Measurements from ENCODE around the gene GPR39. TPM values are rescaled to one million over a fixed set of nuclear protein-coding genes. Genes with fewer than 3 reads are reported as not detected.

The GPR39 gene
- total and polyA plus RNA-seq, 2 donors (not counting 3 experiments of a cell fraction or from before 2014, with no cell fraction given) = 0.03 to 0.20 TPM

GRCh38 chr2:132496555-132496954 lies 80.0 kb downstream of the GPR39 start:
- no TSS peak for BruUV-seq (replicated peaks)
- intact Hi-C loops (cut with micrococcal nuclease) = no loop called here
- Histone ChIP-seq H3K4me1 (ENCODE audit: control insufficient read depth, extremely low read depth, insufficient read depth, low read length) (no peaks in the 10 kb centered on the region), H3K4me3 (replicated peaks in 1 of 3; ENCODE audit: insufficient read depth in 1 of 3, low read depth in 1 of 3, low read length in 3 of 3) (no peak overlapping the region), H3K4me2 (ENCODE audit: insufficient read depth, low read length) (no peak overlapping the region), H3K9ac (replicated peaks; ENCODE audit: extremely low read depth, insufficient read depth, low read length) (no peak overlapping the region), H3K27me3 (ENCODE audit: control insufficient read depth in 2 of 2, insufficient read depth in 2 of 2, low read length in 2 of 2) (no peaks in the 10 kb centered on the region), H4K20me1 (replicated peaks; ENCODE audit: control insufficient read depth, extremely low read depth, insufficient read depth, low read length) (no peaks in the 10 kb centered on the region), H3K9me3 (replicated peaks; ENCODE audit: control insufficient read depth, insufficient read depth, low read length) (peaks cover 3% of the 10 kb centered on the region), H3K79me2 (ENCODE audit: control insufficient read depth, insufficient read depth, low read length) (no peaks in the 10 kb centered on the region), H3K36me3 (ENCODE audit: control insufficient read depth in 2 of 2, extremely low read depth in 1 of 2, insufficient read depth in 2 of 2, low read length in 2 of 2) (no peaks in the 10 kb centered on the region), H3K9me1 (replicated peaks; ENCODE audit: control insufficient read depth, extremely low read depth, insufficient read depth, low read length) (no peaks in the 10 kb centered on the region), H2AFZ (ENCODE audit: low read depth, low read length) (no peak overlapping the region), H3K27ac (ENCODE audit: insufficient read depth, low read depth, low read length) (no peak overlapping the region)
- dilution Hi-C loops (cut with MboI; ENCODE audit: extremely low pct_ligation_motif_present, low sequenced_read_pairs) = no loop called here
- DNase-seq (ENCODE audit: low read depth, low spot score) (no peak), FAIRE-seq (no peak)
- ChIA-PET POLR2A (no interaction called here), CTCF (no interaction called here)
- TF ChIP-seq JUN (IDR thresholded peaks at IDR 0.05; ENCODE audit: borderline replicate concordance, insufficient read depth, insufficient read length, low read depth) (no peak), POLR2AphosphoS5 (IDR thresholded peaks at IDR 0.05; ENCODE audit: insufficient read depth, low read depth, low read length) (no peak), CTCF (IDR thresholded peaks at IDR 0.05; ENCODE audit: extremely low read depth in 1 of 2, insufficient read depth in 1 of 2, low read depth in 1 of 2, low read length in 2 of 2) (no peak), EZH2 (IDR thresholded peaks at IDR 0.05; ENCODE audit: borderline replicate concordance, low read depth, low read length, severe bottlenecking) (no peak), FOS (IDR thresholded peaks at IDR 0.05; ENCODE audit: borderline replicate concordance, insufficient read depth, low read length) (no peak), POLR2A (IDR thresholded peaks at IDR 0.05; ENCODE audit: low read depth, low read length) (no peak), GATA2 (IDR thresholded peaks at IDR 0.05; ENCODE audit: insufficient read depth, insufficient read length, low read depth, low read length) (no peak), MYC (IDR thresholded peaks at IDR 0.05; ENCODE audit: low read depth, low read length) (no peak)
- TF ChIP-seq, protein P1, sequence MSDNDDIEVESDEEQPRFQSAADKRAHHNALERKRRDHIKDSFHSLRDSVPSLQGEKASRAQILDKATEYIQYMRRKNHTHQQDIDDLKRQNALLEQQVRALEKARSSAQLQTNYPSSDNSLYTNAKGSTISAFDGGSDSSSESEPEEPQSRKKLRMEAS (IDR thresholded peaks at IDR 0.05; ENCODE audit: insufficient read depth, insufficient read length) = no peak
